K562 (cell line): ENCODE results near the gene NDOR1. TPM values are rescaled to one million over a fixed set of nuclear protein-coding genes. Genes with fewer than 3 reads are reported as not detected.

Experiments
- ARID1B ChIP-seq: fragments of 450-650 bp; IDR thresholded peaks from 2 replicates; pipeline ENCODE4 v1.6.1; 2016; ENCODE audit warnings: antibody characterized with exemption, mild to moderate bottlenecking, inconsistent platforms
- CBFA2T2 ChIP-seq: fragments of 450-650 bp; conservative IDR thresholded peaks from 2 replicates; pipeline ENCODE4 v1.6.1; 2017; ENCODE audit warnings: mild to moderate bottlenecking
- CUX1 ChIP-seq: fragments of 200-800 bp; sonication (Bioruptor generic); IDR thresholded peaks from 2 replicates; pipeline ENCODE4 v1.6.1; 2016; ENCODE audit warnings: missing genetic modification characterization, missing compliant biosample characterization
- FOS ChIP-seq: IDR thresholded peaks from 3 replicates; pipeline ENCODE4 v1.6.1; 2011; ENCODE audit not compliant: insufficient read length; ENCODE audit errors: extremely low read depth
- FOXJ2 ChIP-seq: fragments of 200-800 bp; sonication (Bioruptor generic); IDR thresholded peaks from 2 replicates; pipeline ENCODE4 v1.6.1; 2016; ENCODE audit warnings: missing genetic modification characterization, missing compliant biosample characterization
- HDAC1 ChIP-seq, 2 experiments: fragments of 450-650 bp; IDR thresholded peaks; 2 replicates each; pipeline ENCODE4 v1.6.1; 2016 to 2017; ENCODE audit warnings: inconsistent platforms in 1 of 2, mild to moderate bottlenecking in 1 of 2, moderate library complexity in 1 of 2
- MIER1 ChIP-seq: fragments of 450-650 bp; IDR thresholded peaks from 2 replicates; pipeline ENCODE4 v1.6.1; 2016; ENCODE audit warnings: antibody characterized with exemption, mild to moderate bottlenecking, low read depth
- MLLT1 ChIP-seq, 2 experiments: fragments of 450-650 bp; IDR thresholded peaks; 2 replicates each; pipeline ENCODE4 v1.6.1; 2016
- NEUROD1 ChIP-seq: fragments of 150-350 bp; IDR thresholded peaks from 2 replicates; pipeline ENCODE4 v1.6.1; 2014; ENCODE audit warnings: borderline replicate concordance, low read length, low read depth; ENCODE audit not compliant: partially characterized antibody
- NR2C1 ChIP-seq, 2 experiments: fragments of 450-650 bp; IDR thresholded peaks; 2 replicates each; pipeline ENCODE4 v1.6.1; 2017; ENCODE audit warnings: mild to moderate bottlenecking in 2 of 2, antibody characterized with exemption in 1 of 2, inconsistent platforms in 1 of 2, missing compliant biosample characterization in 1 of 2, missing genetic modification characterization in 1 of 2
- PHTF2 ChIP-seq: fragments of 250-450 bp; sonication (Bioruptor Pico); IDR thresholded peaks from 2 replicates; pipeline ENCODE4 v1.5.0; 2021; ENCODE audit warnings: mild to moderate bottlenecking
- RAD51 ChIP-seq: fragments of 450-650 bp; IDR thresholded peaks from 2 replicates; pipeline ENCODE4 v1.7.1; 2016; ENCODE audit warnings: low read depth, mild to moderate bottlenecking, borderline replicate concordance
- SMAD1 ChIP-seq: fragments of 150-350 bp; IDR thresholded peaks from 2 replicates; pipeline ENCODE4 v1.6.1; 2014; ENCODE audit warnings: low read length, low read depth; ENCODE audit not compliant: partially characterized antibody
- TARDBP ChIP-seq: fragments of 450-650 bp; IDR thresholded peaks from 2 replicates; pipeline ENCODE4 v1.6.1; 2016
- ZBTB12 ChIP-seq: fragments of 250-450 bp; sonication (Bioruptor Pico); IDR thresholded peaks from 2 replicates; pipeline ENCODE4 v1.4.0; 2020
- ZBTB5 ChIP-seq: fragments of 450-650 bp; IDR thresholded peaks from 2 replicates; pipeline ENCODE4 v1.6.1; 2017; ENCODE audit warnings: antibody characterized with exemption
- ZNF134 ChIP-seq: fragments of 250-450 bp; sonication (Bioruptor Pico); conservative IDR thresholded peaks from 2 replicates; pipeline ENCODE4 v1.4.0; 2020
- ZNF224 ChIP-seq: sonication (generic); formaldehyde crosslinking; IDR thresholded peaks from 2 replicates; pipeline ENCODE4 v1.8.0; 2022; ENCODE audit warnings: mild to moderate bottlenecking, missing genetic modification reagents
- ZSCAN32 ChIP-seq: fragments of 450-650 bp; formaldehyde crosslinking; IDR thresholded peaks from 2 replicates; pipeline ENCODE4 v1.4.0; 2020; ENCODE audit warnings: mild to moderate bottlenecking, moderate library complexity
- polyA plus RNA-seq, 8 experiments: library from polyadenylated mRNA; depleted of rRNA in 4 of 8; stranded (reverse) in 5 of 8; unstranded in 3 of 8; fragments of >200 nt; fragmentation: Nextera tagmentation in 2 of 8; fragmentation: Illumina TruSeq in 1 of 8; extraction: Ambion mirVana in 2 of 8; extraction: Trizol in 1 of 8; gene quantifications; 2 replicates each; pipeline versions ENCODE4 v1.2.1 to v1.2.3, GENCODE V29; 2011 to 2014; ENCODE audit warnings: inconsistent platforms in 1 of 8, missing spikeins in 1 of 8
- total RNA-seq, 7 experiments: library from RNA; depleted of rRNA in 6 of 7; stranded (reverse); fragments of >200 nt in 6 of 7; fragmentation: Illumina TruSeq in 2 of 7; extraction: Trizol in 2 of 7; gene quantifications; 2 replicates each; pipeline versions ENCODE4 v1.2.1 to v1.2.3, GENCODE V29; 2011 to 2021; ENCODE audit warnings: low replicate concordance in 1 of 7

Gene NDOR1
- total and polyA plus RNA-seq, 9 of the 15 experiments (the other 6 are each of a cell fraction or from before 2014, with no cell fraction given): 0.06 to 36.9 (median 6.9) TPM

- TF ChIP-seq ZBTB5 (no peak), CBFA2T2 (no peak), RAD51 (no peak), MIER1 (no peak), ZNF224 (CRISPR knock-in tag) (no peak), ZBTB12 (CRISPR knock-in tag) (no peak), NEUROD1 (peak; percentile 85), ZSCAN32 (CRISPR knock-in tag) (no peak), PHTF2 (CRISPR knock-in tag) (no peak), ZNF134 (no peak), HDAC1 (IDR thresholded peaks at IDR 0.05) (peak in 1 of 2 experiments; percentile 60; a peak in 2 of 4 replicates), NR2C1 (IDR thresholded peaks at IDR 0.05) (no peak), NR2C1 (tag; IDR thresholded peaks at IDR 0.05) (no peak), MLLT1 (IDR thresholded peaks at IDR 0.05) (no peak), CUX1 (no peak), FOXJ2 (tag) (no peak), FOS (no peak), ARID1B (peak; percentile 36; the same call in 1 of the 2 replicates), SMAD1 (no peak), TARDBP (no peak)
These were observed 49.3 kb downstream of the NDOR1 start, which contains the start of gene NELFB (continued) for GRCh38 chr9:137254624-137255447.
